GM23338 (cell line): ENCODE results near the gene SND1. TPM values are rescaled to one million over a fixed set of nuclear protein-coding genes. Genes with fewer than 3 reads are reported as not detected.
A peak's percentile ranks its signal among the peaks of the same experiment; 100 is the strongest.

Experiments
- ATAC-seq: fragments of 200-7000 bp; cut with Tn5 transposase; 3 replicates; pipeline ENCODE4 v1.9.1; 2020
- DNase-seq: peaks from one replicate; pipeline ENCODE4 v3.0.0-alpha.2; 2015; ENCODE audit warnings: low spot score
- H2AFZ ChIP-seq: fragments of 200-600 bp; sonication (generic); 2 replicates; pipeline ENCODE4 v1.8.0; 2016; ENCODE audit warnings: antibody characterized with exemption, mild to moderate bottlenecking, moderate library complexity
- H3F3A ChIP-seq: fragments of 200-600 bp; sonication (generic); replicated peaks from 2 replicates; pipeline ENCODE4 v1.8.0; 2017; ENCODE audit warnings: antibody characterized with exemption, mixed run types, low read depth
- H3K27ac ChIP-seq: fragments of 200-600 bp; sonication (generic); 2 replicates; pipeline ENCODE4 v1.6.1; 2016; ENCODE audit warnings: low read depth
- H3K27me3 ChIP-seq: fragments of 200-600 bp; sonication (generic); 2 replicates; pipeline ENCODE4 v1.8.0; 2016; ENCODE audit warnings: mild to moderate bottlenecking, mixed run types, moderate library complexity; ENCODE audit not compliant: insufficient read depth
- H3K36me3 ChIP-seq: fragments of 200-600 bp; sonication (generic); 2 replicates; pipeline ENCODE4 v1.8.0; 2016; ENCODE audit warnings: mild to moderate bottlenecking; ENCODE audit not compliant: insufficient read depth
- H3K4me1 ChIP-seq: fragments of 200-600 bp; sonication (generic); 2 replicates; pipeline ENCODE4 v1.8.0; 2016; ENCODE audit warnings: mild to moderate bottlenecking, moderate library complexity; ENCODE audit not compliant: insufficient read depth
- H3K4me2 ChIP-seq: fragments of 200-600 bp; sonication (generic); 2 replicates; pipeline ENCODE4 v1.7.1; 2017; ENCODE audit warnings: mixed run types
- H3K4me3 ChIP-seq: fragments of 200-600 bp; sonication (generic); 2 replicates; pipeline ENCODE4 v1.6.1; 2016; ENCODE audit warnings: mixed run types
- H3K79me2 ChIP-seq: fragments of 200-600 bp; sonication (generic); replicated peaks from 2 replicates; pipeline ENCODE4 v1.8.0; 2017; ENCODE audit warnings: mild to moderate bottlenecking; ENCODE audit not compliant: insufficient read depth
- H3K9me2 ChIP-seq: fragments of 200-600 bp; sonication (generic); 2 replicates; pipeline ENCODE4 v1.8.0; 2017; ENCODE audit not compliant: insufficient read depth
- H4K20me1 ChIP-seq: fragments of 200-600 bp; sonication (generic); replicated peaks from 2 replicates; pipeline ENCODE4 v1.8.0; 2017; ENCODE audit warnings: mild to moderate bottlenecking; ENCODE audit not compliant: insufficient read depth
- H3K27ac Mint-ChIP-seq: 2 replicates; pipeline ENCODE4 v1.8.0; 2020; ENCODE audit warnings: inconsistent platforms, mild to moderate bottlenecking, moderate library complexity, mixed read lengths
- H3K27me3 Mint-ChIP-seq: 3 replicates; pipeline ENCODE4 v1.8.0; 2022; ENCODE audit warnings: low read depth, mild to moderate bottlenecking, moderate library complexity, mixed read lengths, inconsistent platforms; ENCODE audit not compliant: insufficient read depth, poor library complexity
- H3K36me3 Mint-ChIP-seq: 3 replicates; pipeline ENCODE4 v1.8.0; 2021; ENCODE audit warnings: low read depth, mild to moderate bottlenecking, inconsistent platforms, moderate library complexity, mixed read lengths
- H3K4me1 Mint-ChIP-seq: 3 replicates; pipeline ENCODE4 v1.8.0; 2020; ENCODE audit warnings: mild to moderate bottlenecking, inconsistent platforms, mixed read lengths
- H3K4me3 Mint-ChIP-seq: 3 replicates; pipeline ENCODE4 v1.8.0; 2021; ENCODE audit warnings: moderate library complexity, mild to moderate bottlenecking, inconsistent platforms, mixed read lengths
- H3K9me3 Mint-ChIP-seq: 3 replicates; pipeline ENCODE4 v1.8.0; 2020; ENCODE audit warnings: moderate library complexity, mild to moderate bottlenecking, inconsistent platforms, mixed read lengths
- CREB1 ChIP-seq: fragments of 250-450 bp; sonication (Bioruptor Pico); IDR thresholded peaks from 2 replicates; pipeline ENCODE4 v1.5.0; 2020; ENCODE audit warnings: low read depth, mild to moderate bottlenecking, moderate library complexity
- EZH2phosphoT487 ChIP-seq: fragments of 200-600 bp; sonication (generic); IDR thresholded peaks from one replicate; pipeline ENCODE4 v1.8.1; 2018; ENCODE audit warnings: antibody characterized with exemption; ENCODE audit not compliant: unreplicated experiment
- JUNB ChIP-seq: IDR thresholded peaks from one replicate; pipeline ENCODE4 v1.6.1; 2016; ENCODE audit warnings: antibody characterized with exemption; ENCODE audit not compliant: unreplicated experiment
- NANOG ChIP-seq: IDR thresholded peaks from 2 replicates; pipeline ENCODE4 v1.6.1; 2016; ENCODE audit warnings: antibody characterized with exemption, borderline replicate concordance
- POLR2AphosphoS5 ChIP-seq: IDR thresholded peaks from 2 replicates; pipeline ENCODE4 v1.6.1; 2016; ENCODE audit warnings: antibody characterized with exemption, low read depth
- ZNF114 ChIP-seq: fragments of 250-450 bp; sonication (Bioruptor Pico); IDR thresholded peaks from 2 replicates; pipeline ENCODE4 v1.5.0; 2020; ENCODE audit warnings: mild to moderate bottlenecking, moderate library complexity
- ZNF331 ChIP-seq: fragments of 250-450 bp; sonication (Bioruptor Pico); IDR thresholded peaks from 2 replicates; pipeline ENCODE4 v1.5.0; 2020; ENCODE audit warnings: low read depth, mild to moderate bottlenecking, moderate library complexity
- polyA plus RNA-seq: library from polyadenylated mRNA; unstranded; fragments of >200 nt; fragmentation: Nextera tagmentation; extraction: Ambion mirVana; gene quantifications from 2 replicates; pipeline ENCODE4 v1.2.1, GENCODE V29; 2016
- total RNA-seq: library from RNA; depleted of rRNA; stranded (reverse); fragments of >200 nt; shearing (Covaris generic); gene quantifications from 2 replicates; pipeline ENCODE4 v1.2.3, GENCODE V29; 2014
- TF ChIP-seq, protein P1 (sequence below), 2 experiments: fragments of 200-600 bp in 1 of 2; sonication (generic) in 1 of 2; conservative IDR thresholded peaks; 2 replicates each; pipeline versions ENCODE4 v1.5.1 to v1.6.1; 2016 to 2017; ENCODE audit warnings: antibody characterized with exemption in 2 of 2, low read depth in 2 of 2, mild to moderate bottlenecking in 2 of 2, moderate library complexity in 1 of 2
- TF ChIP-seq, protein P2 (sequence below): IDR thresholded peaks from 2 replicates; pipeline ENCODE4 v1.6.1; 2016; ENCODE audit warnings: antibody characterized with exemption
- TF ChIP-seq, protein P3 (sequence below): IDR thresholded peaks from one replicate; pipeline ENCODE4 v1.6.1; 2018; ENCODE audit warnings: antibody characterized with exemption; ENCODE audit not compliant: unreplicated experiment

SND1 gene
- total and polyA plus RNA-seq, 2 experiments from 2014 or later, result 107 to 254 TPM

- Histone ChIP-seq H3K27me3 (no peaks in the 10 kb centered on the region), H3K4me3 (no peak overlapping the region), H3K36me3 (no peaks in the 10 kb centered on the region), H3K27ac (no peak overlapping the region), H3K9me2 (no peaks in the 10 kb centered on the region), H3K4me1 (peaks cover 75% of the 10 kb centered on the region), H2AFZ (no peak overlapping the region), H4K20me1 (peaks cover 9% of the 10 kb centered on the region), H3F3A (0 out of 2 replicates have a peak, but pooled peaks cover 3% of the 10 kb centered on the region), H3K79me2 (peaks cover 61% of the 10 kb centered on the region), H3K4me2 (peak overlapping the region; percentile 56; the same call in 1 of the 2 replicates)
- H3K9me3 Mint-ChIP-seq, result no peaks in the 10 kb centered on the region
- H3K27ac Mint-ChIP-seq, result no peak overlapping the region
- no peak overlapping the region for H3K4me3 Mint-ChIP-seq
- H3K36me3 Mint-ChIP-seq, result peaks cover 7% of the 10 kb centered on the region; the same call in 2 of the 3 replicates
- no peak for ATAC-seq
- TF ChIP-seq POLR2AphosphoS5, result no peak
- TF ChIP-seq NANOG, result no peak
- no peak for TF ChIP-seq ZNF114 (CRISPR knock-in tag)
- TF ChIP-seq ZNF331, result no peak
- no peak for TF ChIP-seq JUNB
- no peak for TF ChIP-seq CREB1 (CRISPR knock-in tag)
- TF ChIP-seq, protein P1, sequence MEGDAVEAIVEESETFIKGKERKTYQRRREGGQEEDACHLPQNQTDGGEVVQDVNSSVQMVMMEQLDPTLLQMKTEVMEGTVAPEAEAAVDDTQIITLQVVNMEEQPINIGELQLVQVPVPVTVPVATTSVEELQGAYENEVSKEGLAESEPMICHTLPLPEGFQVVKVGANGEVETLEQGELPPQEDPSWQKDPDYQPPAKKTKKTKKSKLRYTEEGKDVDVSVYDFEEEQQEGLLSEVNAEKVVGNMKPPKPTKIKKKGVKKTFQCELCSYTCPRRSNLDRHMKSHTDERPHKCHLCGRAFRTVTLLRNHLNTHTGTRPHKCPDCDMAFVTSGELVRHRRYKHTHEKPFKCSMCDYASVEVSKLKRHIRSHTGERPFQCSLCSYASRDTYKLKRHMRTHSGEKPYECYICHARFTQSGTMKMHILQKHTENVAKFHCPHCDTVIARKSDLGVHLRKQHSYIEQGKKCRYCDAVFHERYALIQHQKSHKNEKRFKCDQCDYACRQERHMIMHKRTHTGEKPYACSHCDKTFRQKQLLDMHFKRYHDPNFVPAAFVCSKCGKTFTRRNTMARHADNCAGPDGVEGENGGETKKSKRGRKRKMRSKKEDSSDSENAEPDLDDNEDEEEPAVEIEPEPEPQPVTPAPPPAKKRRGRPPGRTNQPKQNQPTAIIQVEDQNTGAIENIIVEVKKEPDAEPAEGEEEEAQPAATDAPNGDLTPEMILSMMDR (conservative IDR thresholded peaks at IDR 0.05; ENCODE audit: low read depth in 2 of 2), result no peak
- TF ChIP-seq, protein P2, sequence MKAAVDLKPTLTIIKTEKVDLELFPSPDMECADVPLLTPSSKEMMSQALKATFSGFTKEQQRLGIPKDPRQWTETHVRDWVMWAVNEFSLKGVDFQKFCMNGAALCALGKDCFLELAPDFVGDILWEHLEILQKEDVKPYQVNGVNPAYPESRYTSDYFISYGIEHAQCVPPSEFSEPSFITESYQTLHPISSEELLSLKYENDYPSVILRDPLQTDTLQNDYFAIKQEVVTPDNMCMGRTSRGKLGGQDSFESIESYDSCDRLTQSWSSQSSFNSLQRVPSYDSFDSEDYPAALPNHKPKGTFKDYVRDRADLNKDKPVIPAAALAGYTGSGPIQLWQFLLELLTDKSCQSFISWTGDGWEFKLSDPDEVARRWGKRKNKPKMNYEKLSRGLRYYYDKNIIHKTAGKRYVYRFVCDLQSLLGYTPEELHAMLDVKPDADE, result no peak
- peaks cover 47% of the 10 kb centered on the region for H3K4me1 Mint-ChIP-seq
- DNase-seq, result no peak
- peaks cover 5% of the 10 kb centered on the region for H3K27me3 Mint-ChIP-seq
Measured at GRCh38 chr7:127896659-127897058, 244.7 kb downstream of the SND1 start.

- DNase-seq (no peak), ATAC-seq (no peak)
- Histone ChIP-seq H4K20me1 (peaks cover 12% of the 10 kb centered on the region), H3F3A (peaks cover 8% of the 10 kb centered on the region), H3K4me2 (no peak overlapping the region), H3K4me1 (peaks cover 85% of the 10 kb centered on the region), H3K27ac (no peak overlapping the region), H3K9me2 (no peaks in the 10 kb centered on the region), H3K36me3 (no peaks in the 10 kb centered on the region), H2AFZ (no peak overlapping the region), H3K4me3 (no peak overlapping the region), H3K27me3 (no peaks in the 10 kb centered on the region), H3K79me2 (peaks cover 72% of the 10 kb centered on the region)
- H3K4me3 Mint-ChIP-seq, result no peak overlapping the region
- peaks cover 47% of the 10 kb centered on the region for H3K4me1 Mint-ChIP-seq
- no peak for TF ChIP-seq EZH2phosphoT487
- TF ChIP-seq, protein P3, sequence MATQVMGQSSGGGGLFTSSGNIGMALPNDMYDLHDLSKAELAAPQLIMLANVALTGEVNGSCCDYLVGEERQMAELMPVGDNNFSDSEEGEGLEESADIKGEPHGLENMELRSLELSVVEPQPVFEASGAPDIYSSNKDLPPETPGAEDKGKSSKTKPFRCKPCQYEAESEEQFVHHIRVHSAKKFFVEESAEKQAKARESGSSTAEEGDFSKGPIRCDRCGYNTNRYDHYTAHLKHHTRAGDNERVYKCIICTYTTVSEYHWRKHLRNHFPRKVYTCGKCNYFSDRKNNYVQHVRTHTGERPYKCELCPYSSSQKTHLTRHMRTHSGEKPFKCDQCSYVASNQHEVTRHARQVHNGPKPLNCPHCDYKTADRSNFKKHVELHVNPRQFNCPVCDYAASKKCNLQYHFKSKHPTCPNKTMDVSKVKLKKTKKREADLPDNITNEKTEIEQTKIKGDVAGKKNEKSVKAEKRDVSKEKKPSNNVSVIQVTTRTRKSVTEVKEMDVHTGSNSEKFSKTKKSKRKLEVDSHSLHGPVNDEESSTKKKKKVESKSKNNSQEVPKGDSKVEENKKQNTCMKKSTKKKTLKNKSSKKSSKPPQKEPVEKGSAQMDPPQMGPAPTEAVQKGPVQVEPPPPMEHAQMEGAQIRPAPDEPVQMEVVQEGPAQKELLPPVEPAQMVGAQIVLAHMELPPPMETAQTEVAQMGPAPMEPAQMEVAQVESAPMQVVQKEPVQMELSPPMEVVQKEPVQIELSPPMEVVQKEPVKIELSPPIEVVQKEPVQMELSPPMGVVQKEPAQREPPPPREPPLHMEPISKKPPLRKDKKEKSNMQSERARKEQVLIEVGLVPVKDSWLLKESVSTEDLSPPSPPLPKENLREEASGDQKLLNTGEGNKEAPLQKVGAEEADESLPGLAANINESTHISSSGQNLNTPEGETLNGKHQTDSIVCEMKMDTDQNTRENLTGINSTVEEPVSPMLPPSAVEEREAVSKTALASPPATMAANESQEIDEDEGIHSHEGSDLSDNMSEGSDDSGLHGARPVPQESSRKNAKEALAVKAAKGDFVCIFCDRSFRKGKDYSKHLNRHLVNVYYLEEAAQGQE, result no peak
- TF ChIP-seq ZNF114 (CRISPR knock-in tag), result no peak
- TF ChIP-seq ZNF331, result no peak
- TF ChIP-seq, protein P1 (conservative IDR thresholded peaks at IDR 0.05; ENCODE audit: low read depth in 2 of 2), result no peak
- TF ChIP-seq, protein P2, result no peak
- H3K9me3 Mint-ChIP-seq, result no peaks in the 10 kb centered on the region
- no peak overlapping the region for H3K27ac Mint-ChIP-seq
- H3K36me3 Mint-ChIP-seq, result no peaks in the 10 kb centered on the region; the same call in 2 of the 3 replicates
- peaks cover 5% of the 10 kb centered on the region for H3K27me3 Mint-ChIP-seq
Measured at GRCh38 chr7:127897704-127898454, 245.9 kb downstream of the SND1 start.
